Fibroblast of lung (primary cell): ENCODE measurements around the gene RPS19BP1. TPM values are rescaled to one million over a fixed set of nuclear protein-coding genes. Genes with fewer than 3 reads are reported as not detected.

Experiments
- DNase-seq, 2 donors: peaks; one replicate each; pipeline versions ENCODE4 v3.0.0 to v3.0.0-alpha.2; 2010; ENCODE audit warnings: low read depth in 2 of 2
- H2AFZ ChIP-seq: 2 replicates; pipeline ENCODE4 v1.5.1; 2012; ENCODE audit warnings: low read length, control low read depth, inconsistent platforms
- H3K27ac ChIP-seq: 2 replicates; pipeline ENCODE4 v1.5.1; 2011; ENCODE audit warnings: low read length, control low read depth; ENCODE audit not compliant: insufficient read depth
- H3K27me3 ChIP-seq: 2 replicates; pipeline ENCODE4 v1.5.1; 2011; ENCODE audit warnings: mild to moderate bottlenecking, low read length; ENCODE audit not compliant: control insufficient read depth, insufficient read depth
- H3K36me3 ChIP-seq: 2 replicates; pipeline ENCODE4 v1.5.1; 2011; ENCODE audit warnings: low read length; ENCODE audit not compliant: control insufficient read depth, insufficient read depth
- H3K4me1 ChIP-seq: 2 replicates; pipeline ENCODE4 v1.5.1; 2011; ENCODE audit warnings: low read length; ENCODE audit not compliant: control insufficient read depth, insufficient read depth; ENCODE audit errors: extremely low read depth
- H3K4me2 ChIP-seq: 2 replicates; pipeline ENCODE4 v1.5.1; 2011; ENCODE audit warnings: low read length, control low read depth; ENCODE audit not compliant: insufficient read depth; ENCODE audit errors: extremely low read depth
- H3K4me3 ChIP-seq, 4 experiments: fragments of 200-600 bp in 1 of 4; sonication (generic) in 1 of 4; replicated peaks in 1 of 4; 2 replicates each; pipeline ENCODE4 v1.5.1; 2011 to 2016; ENCODE audit warnings: low read length in 4 of 4, low read depth in 3 of 4, mild to moderate bottlenecking in 3 of 4, control low read depth in 2 of 4, inconsistent platforms in 1 of 4, mixed read lengths in 1 of 4; ENCODE audit not compliant: insufficient read depth in 1 of 4; ENCODE audit errors: control extremely low read depth in 1 of 4
- H3K79me2 ChIP-seq: 2 replicates; pipeline ENCODE4 v1.5.1; 2012; ENCODE audit warnings: mild to moderate bottlenecking, low read length, inconsistent platforms; ENCODE audit not compliant: control insufficient read depth, insufficient read depth
- H3K9ac ChIP-seq: 2 replicates; pipeline ENCODE4 v1.5.1; 2011; ENCODE audit warnings: mild to moderate bottlenecking, low read length, control low read depth; ENCODE audit not compliant: insufficient read depth
- H3K9me3 ChIP-seq: 2 replicates; pipeline ENCODE4 v1.5.1; 2012; ENCODE audit warnings: low read depth, low read length; ENCODE audit not compliant: control insufficient read depth, insufficient read depth
- H4K20me1 ChIP-seq: 2 replicates; pipeline ENCODE4 v1.5.1; 2011; ENCODE audit warnings: low read length; ENCODE audit not compliant: control insufficient read depth, insufficient read depth; ENCODE audit errors: extremely low read depth
- CTCF ChIP-seq, 2 donors: IDR thresholded peaks in 1 of 2; conservative IDR thresholded peaks in 1 of 2; 1 replicate in 1 of 2; 2 replicates in 1 of 2; pipeline ENCODE4 v1.5.1; 2011 to 2012; ENCODE audit warnings: low read length in 2 of 2, control low read depth in 1 of 2, inconsistent platforms in 1 of 2, low read depth in 1 of 2, mild to moderate bottlenecking in 1 of 2
- EZH2 ChIP-seq: IDR thresholded peaks from 2 replicates; pipeline ENCODE4 v1.5.1; 2012; ENCODE audit warnings: low read length, control low read depth, mild to moderate bottlenecking; ENCODE audit errors: missing control alignments
- polyA plus RNA-seq, 2 donors: library from polyadenylated mRNA; depleted of rRNA in 1 of 2; stranded (reverse) in 1 of 2; unstranded in 1 of 2; fragments of >200 nt; gene quantifications; 2 replicates each; pipeline ENCODE4 v1.2.1, GENCODE V29; 2011 to 2012; ENCODE audit warnings: missing spikeins in 1 of 2
- total RNA-seq: library from RNA; depleted of rRNA; stranded (reverse); fragments of >200 nt; gene quantifications from 2 replicates; pipeline ENCODE4 v1.2.1, GENCODE V29; 2014

Gene RPS19BP1
- total and polyA plus RNA-seq, 2 donors (not counting 1 experiment from before 2014, with no cell fraction given), result 41.6 to 44.3 TPM

- H3K36me3 ChIP-seq, result no peaks in the 10 kb centered on the region
- TF ChIP-seq EZH2 (no peak), CTCF (conservative IDR thresholded peaks at IDR 0.05 in 1 of 2, IDR thresholded peaks at IDR 0.05 in 1 of 2; ENCODE audit: low read depth in 1 of 2, low read length in 2 of 2) (no peak)
- no peaks in the 10 kb centered on the region for H4K20me1 ChIP-seq
- no peaks in the 10 kb centered on the region for H3K79me2 ChIP-seq
- H3K9me3 ChIP-seq, result no peaks in the 10 kb centered on the region
- no peak overlapping the region for H2AFZ ChIP-seq
- H3K9ac ChIP-seq, result no peak overlapping the region
- H3K4me1 ChIP-seq, result peaks cover 17% of the 10 kb centered on the region
- DNase-seq, result peak; percentile 53 to 79
- H3K4me3 ChIP-seq, result no peak overlapping the region
- no peaks in the 10 kb centered on the region for H3K27me3 ChIP-seq
- peak overlapping the region; percentile 42 for H3K27ac ChIP-seq
- H3K4me2 ChIP-seq, result peak overlapping the region; percentile 21
These were observed 38.8 kb downstream of the RPS19BP1 start for GRCh38 chr22:39493759-39494158.

GRCh38 chr22:39492186-39492585 is 40.4 kb downstream of the RPS19BP1 start:
- Histone ChIP-seq H2AFZ (no peak overlapping the region), H3K9ac (no peak overlapping the region), H3K27ac (no peak overlapping the region), H3K79me2 (no peaks in the 10 kb centered on the region), H4K20me1 (no peaks in the 10 kb centered on the region), H3K9me3 (no peaks in the 10 kb centered on the region), H3K4me2 (no peak overlapping the region), H3K4me1 (peaks cover 17% of the 10 kb centered on the region), H3K36me3 (no peaks in the 10 kb centered on the region), H3K4me3 (no peak overlapping the region), H3K27me3 (no peaks in the 10 kb centered on the region)
- no peak for DNase-seq
- TF ChIP-seq EZH2 (no peak), CTCF (conservative IDR thresholded peaks at IDR 0.05 in 1 of 2, IDR thresholded peaks at IDR 0.05 in 1 of 2; ENCODE audit: low read depth in 1 of 2, low read length in 2 of 2) (no peak)

GRCh38 chr22:39491696-39492095 is 40.9 kb downstream of the RPS19BP1 start:
- no peaks in the 10 kb centered on the region for H4K20me1 ChIP-seq
- H3K4me2 ChIP-seq, result no peak overlapping the region
- no peak for TF ChIP-seq CTCF (conservative IDR thresholded peaks at IDR 0.05 in 1 of 2, IDR thresholded peaks at IDR 0.05 in 1 of 2; ENCODE audit: low read depth in 1 of 2, low read length in 2 of 2)
- no peak for TF ChIP-seq EZH2
- no peak for DNase-seq
- no peak overlapping the region for H2AFZ ChIP-seq
- H3K9ac ChIP-seq, result no peak overlapping the region
- peaks cover 17% of the 10 kb centered on the region for H3K4me1 ChIP-seq
- H3K79me2 ChIP-seq, result no peaks in the 10 kb centered on the region
- no peaks in the 10 kb centered on the region for H3K36me3 ChIP-seq
- no peaks in the 10 kb centered on the region for H3K9me3 ChIP-seq
- no peaks in the 10 kb centered on the region for H3K27me3 ChIP-seq
- H3K27ac ChIP-seq, result no peak overlapping the region
- H3K4me3 ChIP-seq, result no peak overlapping the region
